C4-2B (cell line): ENCODE data around the gene ADAMTS16.

Experiments
- CTCF ChIP-seq: fragments of 450-650 bp; conservative IDR thresholded peaks from 2 replicates; pipeline ENCODE4 v1.5.1; 2017; ENCODE audit warnings: mild to moderate bottlenecking
- ZFX ChIP-seq: fragments of 450-650 bp; IDR thresholded peaks from 2 replicates; pipeline ENCODE4 v1.6.1; 2017

DNA sequence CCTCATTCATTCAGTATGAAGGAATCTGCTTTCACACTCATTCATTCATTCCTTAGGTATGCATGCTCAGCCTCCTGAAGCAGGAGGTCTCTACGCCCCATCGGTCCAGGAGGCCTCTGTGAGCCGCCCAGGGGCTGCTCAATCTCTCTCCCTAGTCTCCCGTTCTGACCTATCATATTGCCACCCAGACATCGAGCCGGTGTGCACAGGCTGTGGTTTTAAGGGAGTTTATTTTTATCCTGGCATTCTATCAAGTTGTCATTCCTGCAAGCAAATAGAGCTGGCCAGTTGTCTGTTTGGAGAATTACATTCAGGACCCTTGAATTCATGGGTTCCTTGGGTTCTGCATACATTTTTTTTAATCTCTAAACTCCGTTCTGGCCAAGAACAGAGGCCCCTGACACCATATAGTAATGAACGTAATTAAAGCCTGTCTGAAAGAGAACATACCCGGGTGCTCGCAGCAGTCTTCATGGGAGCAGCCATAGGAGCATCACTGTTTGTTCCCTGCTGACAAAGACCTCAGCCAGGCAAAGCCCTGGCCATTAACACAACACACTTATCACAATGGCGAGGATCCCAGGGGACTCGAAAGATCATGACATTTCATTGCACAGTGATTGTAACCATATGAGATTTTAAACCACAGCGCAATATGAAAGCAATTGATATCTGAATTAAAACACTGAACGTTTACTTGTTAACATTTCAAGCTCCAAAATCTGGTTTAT, 80.9 kb downstream of the ADAMTS16 start:
- TF ChIP-seq CTCF (no peak), ZFX (no peak)
